ENCODE results near the gene CDC45. TPM values are rescaled to one million over a fixed set of nuclear protein-coding genes. Genes with fewer than 3 reads are reported as not detected.

CDC45 gene
- total RNA-seq, 4 donors from 2014 or later: 0.98 TPM; not detected in 3

GRCh38 chr22:19447330-19448075 lies 32.2 kb upstream of the CDC45 start, which contains the start of gene C22orf39:
TSS of gene C22orf39 (minus strand) at chr22:19447711. CDS start at chr22:19447688, 23 bp downstream.
- peak within 1 kb of the TSS; percentile 87 to 94 (median 90) for H3K27ac ChIP-seq
- H3K36me3 ChIP-seq: peaks cover 0 to 37% (median 0%) of the 10 kb centered on the region in 3 donors
- peaks cover 0 to 32% (median 10%) of the 10 kb centered on the region in 4 donors for H3K4me1 ChIP-seq
- no peaks in the 10 kb centered on the region for H3K9me3 ChIP-seq
- peak within 1 kb of the TSS; percentile 61 to 95 (median 82) for H3K4me3 ChIP-seq
- H3K27me3 ChIP-seq: no peaks in the 10 kb centered on the region
- peak; percentile 79 to 90 for DNase-seq (ENCODE audit: low spot score in 2 of 2)
- 0 to 1% methylated on average over 55 to 67 of the region's 92 CpGs for WGBS, 2 donors
- TF ChIP-seq, protein P1, sequence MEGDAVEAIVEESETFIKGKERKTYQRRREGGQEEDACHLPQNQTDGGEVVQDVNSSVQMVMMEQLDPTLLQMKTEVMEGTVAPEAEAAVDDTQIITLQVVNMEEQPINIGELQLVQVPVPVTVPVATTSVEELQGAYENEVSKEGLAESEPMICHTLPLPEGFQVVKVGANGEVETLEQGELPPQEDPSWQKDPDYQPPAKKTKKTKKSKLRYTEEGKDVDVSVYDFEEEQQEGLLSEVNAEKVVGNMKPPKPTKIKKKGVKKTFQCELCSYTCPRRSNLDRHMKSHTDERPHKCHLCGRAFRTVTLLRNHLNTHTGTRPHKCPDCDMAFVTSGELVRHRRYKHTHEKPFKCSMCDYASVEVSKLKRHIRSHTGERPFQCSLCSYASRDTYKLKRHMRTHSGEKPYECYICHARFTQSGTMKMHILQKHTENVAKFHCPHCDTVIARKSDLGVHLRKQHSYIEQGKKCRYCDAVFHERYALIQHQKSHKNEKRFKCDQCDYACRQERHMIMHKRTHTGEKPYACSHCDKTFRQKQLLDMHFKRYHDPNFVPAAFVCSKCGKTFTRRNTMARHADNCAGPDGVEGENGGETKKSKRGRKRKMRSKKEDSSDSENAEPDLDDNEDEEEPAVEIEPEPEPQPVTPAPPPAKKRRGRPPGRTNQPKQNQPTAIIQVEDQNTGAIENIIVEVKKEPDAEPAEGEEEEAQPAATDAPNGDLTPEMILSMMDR (IDR thresholded peaks at IDR 0.05): peak in 1 of 5 experiments; percentile 8
- TF ChIP-seq EP300 (IDR thresholded peaks at IDR 0.05) (peak in 1 of 2 donors; percentile 86), POLR2A (IDR thresholded peaks at IDR 0.05) (peak; percentile 59 to 89)

- TF ChIP-seq POLR2A (IDR thresholded peaks at IDR 0.05): no peak
- TF ChIP-seq, protein P1 (IDR thresholded peaks at IDR 0.05): no peak
- Histone ChIP-seq H3K9me3 (no peaks in the 10 kb centered on the region), H3K27ac (peak overlapping the region; percentile 87 to 94 (median 90)), H3K4me3 (peak overlapping the region; percentile 61 to 95 (median 82)), H3K27me3 (no peaks in the 10 kb centered on the region), H3K4me1 (peaks cover 0 to 32% (median 10%) of the 10 kb centered on the region in 4 donors), H3K36me3 (peaks cover 0 to 37% (median 0%) of the 10 kb centered on the region in 3 donors)
- no peak for DNase-seq (ENCODE audit: low spot score in 2 of 2)
- WGBS, 2 donors: 14 to 15% methylated on average over 14 of the region's 14 CpGs
These were observed 31.6 kb upstream of the CDC45 start for GRCh38 chr22:19448076-19448607.

DNA sequence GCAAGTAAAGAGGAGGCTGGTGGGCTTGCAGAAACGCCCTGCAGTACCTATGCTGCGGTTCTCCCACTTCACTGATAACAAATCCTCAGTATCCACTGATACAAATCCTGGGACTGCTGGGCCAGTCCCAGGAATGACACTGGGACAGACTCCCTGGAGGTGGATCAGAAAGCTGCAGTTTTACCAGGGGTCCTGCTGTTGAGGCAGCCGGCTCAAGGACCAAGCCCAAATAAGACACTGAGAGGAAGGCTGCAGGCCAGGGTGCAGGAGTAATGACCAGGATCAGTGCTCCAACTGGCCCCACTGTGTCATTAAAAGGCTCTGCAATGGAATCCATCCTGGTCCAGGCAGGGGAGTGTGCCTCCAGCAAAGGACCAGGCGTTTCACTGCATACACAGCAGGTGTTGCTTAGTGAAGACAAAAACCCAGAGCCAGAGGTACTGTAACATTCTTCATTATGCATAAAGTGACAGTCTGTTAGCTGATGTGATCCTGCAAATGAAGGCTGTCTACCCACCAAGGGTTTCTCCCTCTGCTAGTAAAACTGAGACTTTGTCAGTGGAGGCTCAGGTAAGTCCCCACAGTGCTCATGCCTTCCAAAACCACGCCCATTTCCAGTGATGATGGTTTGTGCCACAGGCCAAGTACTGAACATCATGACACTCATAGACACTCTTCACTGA lies 30.8 kb upstream of the CDC45 start:
- H3K9me3 ChIP-seq: no peaks in the 10 kb centered on the region
- WGBS, 2 donors: 77 to 81% methylated on average over 5 of the region's 5 CpGs
- no peak for TF ChIP-seq POLR2A (IDR thresholded peaks at IDR 0.05)
- TF ChIP-seq EP300 (IDR thresholded peaks at IDR 0.05): no peak
- TF ChIP-seq, protein P1 (IDR thresholded peaks at IDR 0.05): no peak
- no peak overlapping the region for H3K27ac ChIP-seq
- H3K4me1 ChIP-seq: peaks cover 0 to 32% (median 10%) of the 10 kb centered on the region in 4 donors
- no peak for DNase-seq (ENCODE audit: low spot score in 2 of 2)
- no peak overlapping the region for H3K4me3 ChIP-seq
- H3K27me3 ChIP-seq: no peaks in the 10 kb centered on the region
- H3K36me3 ChIP-seq: peaks cover 0 to 38% (median 0%) of the 10 kb centered on the region in 3 donors

GRCh38 chr22:19449422-19449767 lies 30.3 kb upstream of the CDC45 start:
- Histone ChIP-seq H3K4me3 (no peak overlapping the region), H3K27me3 (no peaks in the 10 kb centered on the region), H3K9me3 (no peaks in the 10 kb centered on the region), H3K27ac (no peak overlapping the region), H3K4me1 (peaks cover 0 to 32% (median 10%) of the 10 kb centered on the region in 4 donors), H3K36me3 (peaks cover 0 to 38% (median 0%) of the 10 kb centered on the region in 3 donors)
- 60 to 82% methylated on average over 2 of the region's 2 CpGs for WGBS, 2 donors
- TF ChIP-seq, protein P1 (IDR thresholded peaks at IDR 0.05): no peak
- TF ChIP-seq POLR2A (IDR thresholded peaks at IDR 0.05) (no peak), EP300 (IDR thresholded peaks at IDR 0.05) (no peak)
- DNase-seq (ENCODE audit: low spot score in 2 of 2): no peak

Data from tibial nerve (tissue), 4 donors.